Mononuclear cell (primary cell): ENCODE data around the gene TIAM1. TPM values are rescaled to one million over a fixed set of nuclear protein-coding genes. Genes with fewer than 3 reads are reported as not detected.
"Not testable (repeated sequence)": the region's sequence is repeated elsewhere in the genome, so short reads cannot be mapped to it uniquely, and the experiment has no call there.

Source experiments
- H3K27me3 ChIP-seq: 2 replicates; pipeline ENCODE4 v1.6.0; 2011; ENCODE audit warnings: low read length, control low read depth; ENCODE audit not compliant: insufficient read depth
- H3K4me1 ChIP-seq: 2 replicates; pipeline ENCODE4 v1.5.1; 2011; ENCODE audit warnings: mild to moderate bottlenecking, low read length, control low read depth; ENCODE audit not compliant: insufficient read depth
- H3K4me3 ChIP-seq: 2 replicates; pipeline ENCODE4 v1.5.1; 2011; ENCODE audit warnings: mild to moderate bottlenecking, low read length, moderate library complexity
- H3K9me3 ChIP-seq: 2 replicates; pipeline ENCODE4 v1.5.1; 2011; ENCODE audit warnings: low read depth, mild to moderate bottlenecking, control low read depth, low read length
- total RNA-seq: library from RNA; depleted of rRNA; stranded (reverse); fragments of >200 nt; gene quantifications from one replicate; pipeline ENCODE4 v1.2.3, GENCODE V29; 2012

The TIAM1 gene
- total RNA-seq, 1 donor, result 40.0 TPM

GRCh38 chr21:31251686-31252085, 92.4 kb downstream of the TIAM1 start:
- Histone ChIP-seq H3K27me3 (no peaks in the 10 kb centered on the region), H3K4me3 (no peak overlapping the region), H3K9me3 (no peaks in the 10 kb centered on the region), H3K4me1 (no peaks in the 10 kb centered on the region)

- H3K4me3 ChIP-seq, result no peak overlapping the region
Observed at GRCh38 chr21:31248598-31248997, 95.5 kb downstream of the TIAM1 start.

GRCh38 chr21:31243611-31244010, 100.5 kb downstream of the TIAM1 start:
- H3K4me1 ChIP-seq, result peaks cover 3% of the 10 kb centered on the region

More at GRCh38 chr21:31248598-31248997, 95.5 kb downstream of the TIAM1 start:
- peaks cover 3% of the 10 kb centered on the region for H3K9me3 ChIP-seq
- no peaks in the 10 kb centered on the region for H3K27me3 ChIP-seq
- H3K4me1 ChIP-seq, result peaks cover 3% of the 10 kb centered on the region

GRCh38 chr21:31236528-31236927, 107.5 kb downstream of the TIAM1 start:
- Histone ChIP-seq H3K9me3 (peaks cover 12% of the 10 kb centered on the region), H3K4me1 (no peaks in the 10 kb centered on the region), H3K27me3 (no peaks in the 10 kb centered on the region), H3K4me3 (no peak overlapping the region)

More at GRCh38 chr21:31243611-31244010, 100.5 kb downstream of the TIAM1 start:
- no peaks in the 10 kb centered on the region for H3K27me3 ChIP-seq
- peaks cover 19% of the 10 kb centered on the region for H3K9me3 ChIP-seq
- no peak overlapping the region for H3K4me3 ChIP-seq

- Histone ChIP-seq H3K27me3 (no peaks in the 10 kb centered on the region), H3K4me1 (no peaks in the 10 kb centered on the region), H3K9me3 (peaks cover 8% of the 10 kb centered on the region), H3K4me3 (no peak overlapping the region)
Observed at GRCh38 chr21:31235671-31236450, 108.2 kb downstream of the TIAM1 start.

- Histone ChIP-seq H3K4me1 (no peaks in the 10 kb centered on the region), H3K9me3 (no peaks in the 10 kb centered on the region), H3K4me3 (no peak overlapping the region), H3K27me3 (no peaks in the 10 kb centered on the region)
Observed at GRCh38 chr21:31234936-31235335, 109.1 kb downstream of the TIAM1 start.

GRCh38 chr21:31233711-31234110, 110.3 kb downstream of the TIAM1 start:
- Histone ChIP-seq H3K4me3 (no peak overlapping the region), H3K9me3 (no peaks in the 10 kb centered on the region), H3K4me1 (no peaks in the 10 kb centered on the region), H3K27me3 (no peaks in the 10 kb centered on the region)

- Histone ChIP-seq H3K27me3 (no peaks in the 10 kb centered on the region), H3K4me3 (no peak overlapping the region), H3K4me1 (no peaks in the 10 kb centered on the region), H3K9me3 (no peaks in the 10 kb centered on the region)
Observed at GRCh38 chr21:31232344-31232743, 111.7 kb downstream of the TIAM1 start.

GRCh38 chr21:31230937-31231336, 113.1 kb downstream of the TIAM1 start:
- Histone ChIP-seq H3K27me3 (no peaks in the 10 kb centered on the region), H3K4me3 (no peak overlapping the region), H3K9me3 (no peaks in the 10 kb centered on the region), H3K4me1 (no peaks in the 10 kb centered on the region)

GRCh38 chr21:31228723-31229122, 115.3 kb downstream of the TIAM1 start:
- H3K9me3 ChIP-seq, H3K4me3 ChIP-seq, H3K4me1 ChIP-seq, H3K27me3 ChIP-seq: not testable (repeated sequence)

GRCh38 chr21:31225713-31226112, 118.3 kb downstream of the TIAM1 start:
- Histone ChIP-seq H3K4me1 (peaks cover 9% of the 10 kb centered on the region), H3K4me3 (no peak overlapping the region), H3K9me3 (no peaks in the 10 kb centered on the region), H3K27me3 (no peaks in the 10 kb centered on the region)

GRCh38 chr21:31222142-31222541, 121.9 kb downstream of the TIAM1 start:
- H3K4me3 ChIP-seq, result no peak overlapping the region
- no peaks in the 10 kb centered on the region for H3K9me3 ChIP-seq
- H3K27me3 ChIP-seq, result no peaks in the 10 kb centered on the region

GRCh38 chr21:31221043-31221442, 123.0 kb downstream of the TIAM1 start:
- no peaks in the 10 kb centered on the region for H3K27me3 ChIP-seq
- H3K4me1 ChIP-seq, result peaks cover 12% of the 10 kb centered on the region
- H3K9me3 ChIP-seq, result no peaks in the 10 kb centered on the region
- H3K4me3 ChIP-seq, result no peak overlapping the region

More at GRCh38 chr21:31222142-31222541, 121.9 kb downstream of the TIAM1 start:
- H3K4me1 ChIP-seq, result peaks cover 12% of the 10 kb centered on the region

GRCh38 chr21:31220575-31220974, 123.5 kb downstream of the TIAM1 start:
- Histone ChIP-seq H3K27me3 (no peaks in the 10 kb centered on the region), H3K4me3 (no peak overlapping the region), H3K9me3 (no peaks in the 10 kb centered on the region), H3K4me1 (peaks cover 12% of the 10 kb centered on the region)

- no peak overlapping the region for H3K4me3 ChIP-seq
- H3K27me3 ChIP-seq, result no peaks in the 10 kb centered on the region
- no peaks in the 10 kb centered on the region for H3K9me3 ChIP-seq
- H3K4me1 ChIP-seq, result peaks cover 12% of the 10 kb centered on the region
Observed at GRCh38 chr21:31218830-31219608, 125.0 kb downstream of the TIAM1 start.
